OCI-LY1 (cell line): ENCODE data around the gene DNAJB8.

Experiments used
- H2AFZ ChIP-seq: fragments of 200-600 bp; sonication (generic), shearing (Covaris generic); 2 replicates; pipeline ENCODE4 v1.6.0; 2014; ENCODE audit warnings: antibody characterized with exemption, mild to moderate bottlenecking, low read length
- H3F3A ChIP-seq: fragments of 200-600 bp; sonication (generic), shearing (Covaris generic); 2 replicates; pipeline ENCODE4 v1.6.0; 2014; ENCODE audit warnings: mild to moderate bottlenecking, antibody characterized with exemption, low read length, moderate library complexity; ENCODE audit not compliant: insufficient read depth
- H3K27ac ChIP-seq: fragments of 200-600 bp; sonication (generic); 2 replicates; pipeline ENCODE4 v1.5.1; 2014; ENCODE audit warnings: low read length, mixed run types, mild to moderate bottlenecking, low read depth; ENCODE audit not compliant: poor library complexity, severe bottlenecking
- H3K27me3 ChIP-seq: fragments of 200-600 bp; sonication (generic); 2 replicates; pipeline ENCODE4 v1.6.0; 2014; ENCODE audit warnings: antibody characterized with exemption, mild to moderate bottlenecking, low read length, moderate library complexity; ENCODE audit not compliant: insufficient read depth
- H3K36me3 ChIP-seq: fragments of 200-600 bp; sonication (generic); 2 replicates; pipeline ENCODE4 v1.6.1; 2014; ENCODE audit warnings: mild to moderate bottlenecking, antibody characterized with exemption, low read length, moderate library complexity, mixed read lengths; ENCODE audit not compliant: insufficient read depth
- H3K4me1 ChIP-seq: fragments of 200-600 bp; sonication (generic); 2 replicates; pipeline ENCODE4 v1.5.1; 2014; ENCODE audit warnings: mild to moderate bottlenecking, low read length, moderate library complexity; ENCODE audit not compliant: insufficient read depth, severe bottlenecking
- H3K4me2 ChIP-seq: fragments of 200-600 bp; sonication (generic), shearing (Covaris generic); 2 replicates; pipeline ENCODE4 v1.6.1; 2014; ENCODE audit warnings: low read length
- H3K4me3 ChIP-seq: fragments of 200-600 bp; sonication (generic); 2 replicates; pipeline ENCODE4 v1.5.1; 2014; ENCODE audit warnings: low read length, low read depth, mild to moderate bottlenecking, mixed read lengths; ENCODE audit not compliant: poor library complexity, severe bottlenecking
- H3K79me2 ChIP-seq: fragments of 200-600 bp; shearing (Covaris generic); 2 replicates; pipeline ENCODE4 v1.6.1; 2016; ENCODE audit warnings: mixed run types, low read length, mixed read lengths; ENCODE audit not compliant: insufficient read depth
- H3K9ac ChIP-seq: fragments of 200-600 bp; sonication (generic), shearing (Covaris generic); 2 replicates; pipeline ENCODE4 v1.6.1; 2014; ENCODE audit warnings: mild to moderate bottlenecking, low read length, mixed read lengths
- H3K9me2 ChIP-seq: fragments of 200-600 bp; sonication (generic), shearing (Covaris generic); 2 replicates; pipeline ENCODE4 v1.6.1; 2014; ENCODE audit warnings: low read depth, mild to moderate bottlenecking, low read length, mixed read lengths
- H3K9me3 ChIP-seq: fragments of 200-600 bp; shearing (Covaris generic); 2 replicates; pipeline ENCODE4 v1.6.1; 2014; ENCODE audit warnings: low read length, mixed read lengths
- H4K20me1 ChIP-seq: fragments of 200-600 bp; sonication (generic), shearing (Covaris generic); 2 replicates; pipeline ENCODE4 v1.6.0; 2016; ENCODE audit warnings: mild to moderate bottlenecking, low read length; ENCODE audit not compliant: insufficient read depth
- EZH2 ChIP-seq: fragments of 200-600 bp; sonication (generic), shearing (Covaris generic); IDR thresholded peaks from 2 replicates; pipeline ENCODE4 v1.8.0; 2017; ENCODE audit warnings: borderline replicate concordance, mixed run types, mild to moderate bottlenecking, antibody characterized with exemption, low read length, moderate library complexity, mixed read lengths
- TF ChIP-seq, protein P1 (sequence below): fragments of 200-600 bp; sonication (generic), shearing (Covaris generic); IDR thresholded peaks from 2 replicates; pipeline ENCODE4 v1.5.1; 2017; ENCODE audit warnings: mild to moderate bottlenecking, antibody characterized with exemption, low read length, moderate library complexity, mixed read lengths

DNAJB8 gene

DNA sequence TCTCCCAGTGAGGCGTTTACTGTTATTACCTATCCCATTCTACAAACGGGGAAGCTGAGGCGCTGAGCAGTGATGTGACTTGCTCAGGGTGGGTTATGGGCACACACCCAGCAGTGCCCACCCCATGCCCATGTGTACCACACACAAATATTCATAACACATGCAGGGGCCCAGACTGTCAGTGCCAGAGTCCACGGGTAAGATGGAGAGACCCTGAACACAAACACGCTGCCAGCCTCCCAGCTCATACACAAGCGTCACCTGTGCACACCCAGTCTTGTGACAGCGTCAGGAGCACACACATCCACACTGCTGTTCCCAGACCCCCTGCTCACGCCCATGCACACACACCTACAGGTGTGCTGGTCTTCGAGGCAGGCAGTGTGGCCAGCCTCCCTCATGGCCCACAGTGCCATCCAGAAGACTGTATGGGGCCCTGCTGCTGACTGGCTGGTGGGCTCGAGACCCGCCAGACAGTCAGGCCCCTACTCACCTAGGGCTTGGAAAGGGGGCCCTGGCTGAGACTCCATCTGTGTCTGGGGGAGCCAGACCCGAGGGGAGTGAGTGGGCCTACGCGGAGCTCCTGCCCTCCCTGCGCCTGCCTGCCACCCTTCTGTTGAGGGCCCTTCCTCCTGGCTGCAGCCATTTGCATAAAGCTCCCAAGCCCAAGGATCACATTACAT is 39.4 kb downstream of the DNAJB8 start:
- no peaks in the 10 kb centered on the region for H3K9me3 ChIP-seq
- H3K4me2 ChIP-seq = no peak overlapping the region
- no peak overlapping the region for H3K27ac ChIP-seq
- H3K27me3 ChIP-seq = no peaks in the 10 kb centered on the region; the same call in 1 of the 2 replicates
- H3K9ac ChIP-seq = no peak overlapping the region
- H3F3A ChIP-seq = no peaks in the 10 kb centered on the region
- no peak overlapping the region for H3K4me3 ChIP-seq
- peaks cover 4% of the 10 kb centered on the region for H3K4me1 ChIP-seq
- H3K9me2 ChIP-seq = no peaks in the 10 kb centered on the region
- TF ChIP-seq, protein P1, sequence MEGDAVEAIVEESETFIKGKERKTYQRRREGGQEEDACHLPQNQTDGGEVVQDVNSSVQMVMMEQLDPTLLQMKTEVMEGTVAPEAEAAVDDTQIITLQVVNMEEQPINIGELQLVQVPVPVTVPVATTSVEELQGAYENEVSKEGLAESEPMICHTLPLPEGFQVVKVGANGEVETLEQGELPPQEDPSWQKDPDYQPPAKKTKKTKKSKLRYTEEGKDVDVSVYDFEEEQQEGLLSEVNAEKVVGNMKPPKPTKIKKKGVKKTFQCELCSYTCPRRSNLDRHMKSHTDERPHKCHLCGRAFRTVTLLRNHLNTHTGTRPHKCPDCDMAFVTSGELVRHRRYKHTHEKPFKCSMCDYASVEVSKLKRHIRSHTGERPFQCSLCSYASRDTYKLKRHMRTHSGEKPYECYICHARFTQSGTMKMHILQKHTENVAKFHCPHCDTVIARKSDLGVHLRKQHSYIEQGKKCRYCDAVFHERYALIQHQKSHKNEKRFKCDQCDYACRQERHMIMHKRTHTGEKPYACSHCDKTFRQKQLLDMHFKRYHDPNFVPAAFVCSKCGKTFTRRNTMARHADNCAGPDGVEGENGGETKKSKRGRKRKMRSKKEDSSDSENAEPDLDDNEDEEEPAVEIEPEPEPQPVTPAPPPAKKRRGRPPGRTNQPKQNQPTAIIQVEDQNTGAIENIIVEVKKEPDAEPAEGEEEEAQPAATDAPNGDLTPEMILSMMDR = no peak
- TF ChIP-seq EZH2 = no peak
- no peaks in the 10 kb centered on the region for H4K20me1 ChIP-seq
- H3K36me3 ChIP-seq = no peaks in the 10 kb centered on the region
- no peaks in the 10 kb centered on the region for H3K79me2 ChIP-seq
- no peak overlapping the region for H2AFZ ChIP-seq

GRCh38 chr3:128426128-128426921 is 40.4 kb downstream of the DNAJB8 start:
- H3K9me2 ChIP-seq = no peaks in the 10 kb centered on the region
- no peak overlapping the region for H2AFZ ChIP-seq
- peak overlapping the region; percentile 26 for H3K4me3 ChIP-seq
- H3K27me3 ChIP-seq = no peaks in the 10 kb centered on the region
- H3K79me2 ChIP-seq = no peaks in the 10 kb centered on the region
- no peak overlapping the region for H3K9ac ChIP-seq
- H3K4me2 ChIP-seq = peak overlapping the region; percentile 54; the same call in 1 of the 2 replicates
- no peaks in the 10 kb centered on the region for H3K9me3 ChIP-seq
- no peaks in the 10 kb centered on the region for H3F3A ChIP-seq
- H3K4me1 ChIP-seq = peaks cover 4% of the 10 kb centered on the region
- H4K20me1 ChIP-seq = no peaks in the 10 kb centered on the region
- no peak overlapping the region for H3K27ac ChIP-seq
- H3K36me3 ChIP-seq = no peaks in the 10 kb centered on the region
- TF ChIP-seq, protein P1 = peak; percentile 77
- TF ChIP-seq EZH2 = no peak

DNA sequence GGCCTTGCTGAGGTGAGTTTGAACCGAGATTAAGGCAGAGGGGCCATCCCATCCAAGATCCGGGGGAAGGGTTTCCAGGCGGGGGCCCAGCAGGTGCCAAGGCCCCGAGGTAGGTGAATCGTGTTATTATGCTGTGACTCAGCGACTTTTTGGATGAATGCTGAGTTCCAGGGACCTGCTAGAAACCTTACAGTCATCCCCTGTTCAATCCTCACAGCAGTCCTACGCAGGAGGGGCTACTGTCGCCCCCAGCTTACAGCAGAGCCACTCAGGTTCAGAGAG is 40.9 kb downstream of the DNAJB8 start:
- Histone ChIP-seq H3K4me1 (peaks cover 4% of the 10 kb centered on the region), H3K4me3 (no peak overlapping the region), H4K20me1 (no peaks in the 10 kb centered on the region), H3K36me3 (no peaks in the 10 kb centered on the region), H3K4me2 (no peak overlapping the region), H3K27me3 (0 out of 2 replicates have a peak, but pooled peaks cover 4% of the 10 kb centered on the region), H3K79me2 (no peaks in the 10 kb centered on the region), H3K9me2 (no peaks in the 10 kb centered on the region), H2AFZ (no peak overlapping the region), H3K9me3 (no peaks in the 10 kb centered on the region), H3K27ac (no peak overlapping the region), H3F3A (no peaks in the 10 kb centered on the region), H3K9ac (no peak overlapping the region)
- TF ChIP-seq EZH2 = no peak
- TF ChIP-seq, protein P1 = no peak
